DND-41 (cell line): ENCODE results near the gene BFSP1.

ENCODE experiments used
- ATAC-seq: fragments of 200-7000 bp; cut with Tn5 transposase; 3 replicates; pipeline ENCODE4 v1.9.1; 2021; ENCODE audit warnings: low read depth; ENCODE audit not compliant: insufficient read depth
- DNase-seq: peaks from one replicate; pipeline ENCODE4 v3.0.0-alpha.2; 2020
- H2AFZ ChIP-seq: 2 replicates; pipeline ENCODE4 v1.6.0; 2012; ENCODE audit warnings: low read depth, low read length
- H3K27ac ChIP-seq: 2 replicates; pipeline ENCODE4 v1.5.1; 2012; ENCODE audit warnings: low read length, inconsistent platforms
- H3K27me3 ChIP-seq: fragments of 200-600 bp; sonication (generic); 2 replicates; pipeline ENCODE4 v1.6.0; 2012; ENCODE audit warnings: low read length, mild to moderate bottlenecking, inconsistent platforms; ENCODE audit not compliant: insufficient read depth, poor library complexity
- H3K36me3 ChIP-seq: 2 replicates; pipeline ENCODE4 v1.5.1; 2012; ENCODE audit warnings: low read length, inconsistent platforms; ENCODE audit not compliant: insufficient read depth
- H3K4me1 ChIP-seq: 2 replicates; pipeline ENCODE4 v1.5.1; 2012; ENCODE audit warnings: mild to moderate bottlenecking, low read length; ENCODE audit not compliant: insufficient read depth
- H3K4me2 ChIP-seq: 2 replicates; pipeline ENCODE4 v1.6.0; 2012; ENCODE audit warnings: mild to moderate bottlenecking, moderate library complexity, low read length, inconsistent platforms; ENCODE audit not compliant: insufficient read depth
- H3K4me3 ChIP-seq, 2 experiments: fragments of 200-600 bp in 1 of 2; shearing (Covaris generic) in 1 of 2; 2 replicates each; pipeline ENCODE4 v1.5.1; 2012 to 2016; ENCODE audit warnings: inconsistent platforms in 2 of 2, low read length in 2 of 2, mild to moderate bottlenecking in 2 of 2, low read depth in 1 of 2, moderate library complexity in 1 of 2
- H3K79me2 ChIP-seq: 2 replicates; pipeline ENCODE4 v1.6.0; 2012; ENCODE audit warnings: low read length, inconsistent platforms; ENCODE audit not compliant: insufficient read depth
- H3K9ac ChIP-seq: 2 replicates; pipeline ENCODE4 v1.6.0; 2012; ENCODE audit warnings: low read depth, mild to moderate bottlenecking, inconsistent platforms, low read length, moderate library complexity
- H3K9me3 ChIP-seq: 2 replicates; pipeline ENCODE4 v1.5.1; 2012; ENCODE audit warnings: low read length, moderate library complexity, mild to moderate bottlenecking, inconsistent platforms; ENCODE audit not compliant: insufficient read depth, severe bottlenecking
- H4K20me1 ChIP-seq: 2 replicates; pipeline ENCODE4 v1.6.0; 2012; ENCODE audit warnings: low read length; ENCODE audit not compliant: insufficient read depth
- EZH2 ChIP-seq: IDR thresholded peaks from 3 replicates; pipeline ENCODE4 v1.6.1; 2012; ENCODE audit warnings: borderline replicate concordance, low read depth, mild to moderate bottlenecking, moderate library complexity, low read length, inconsistent platforms; ENCODE audit not compliant: severe bottlenecking
- TF ChIP-seq, protein P1 (sequence below): IDR thresholded peaks from 2 replicates; pipeline ENCODE4 v1.5.1; 2012; ENCODE audit warnings: borderline replicate concordance, low read length, moderate library complexity, mild to moderate bottlenecking; ENCODE audit not compliant: poor library complexity, severe bottlenecking; ENCODE audit errors: extremely low read depth

BFSP1 gene

GRCh38 chr20:17497821-17498580 is 33.2 kb downstream of the BFSP1 start:
- Histone ChIP-seq H3K4me1 (no peaks in the 10 kb centered on the region), H3K9me3 (no peaks in the 10 kb centered on the region), H3K27me3 (no peaks in the 10 kb centered on the region), H3K27ac (no peak overlapping the region), H2AFZ (no peak overlapping the region), H4K20me1 (0 out of 2 replicates have a peak, but pooled peaks cover 2% of the 10 kb centered on the region), H3K79me2 (no peaks in the 10 kb centered on the region), H3K4me2 (no peak overlapping the region), H3K36me3 (no peaks in the 10 kb centered on the region), H3K4me3 (no peak overlapping the region), H3K9ac (no peak overlapping the region)
- ATAC-seq (no peak), DNase-seq (no peak)
- TF ChIP-seq, protein P1, sequence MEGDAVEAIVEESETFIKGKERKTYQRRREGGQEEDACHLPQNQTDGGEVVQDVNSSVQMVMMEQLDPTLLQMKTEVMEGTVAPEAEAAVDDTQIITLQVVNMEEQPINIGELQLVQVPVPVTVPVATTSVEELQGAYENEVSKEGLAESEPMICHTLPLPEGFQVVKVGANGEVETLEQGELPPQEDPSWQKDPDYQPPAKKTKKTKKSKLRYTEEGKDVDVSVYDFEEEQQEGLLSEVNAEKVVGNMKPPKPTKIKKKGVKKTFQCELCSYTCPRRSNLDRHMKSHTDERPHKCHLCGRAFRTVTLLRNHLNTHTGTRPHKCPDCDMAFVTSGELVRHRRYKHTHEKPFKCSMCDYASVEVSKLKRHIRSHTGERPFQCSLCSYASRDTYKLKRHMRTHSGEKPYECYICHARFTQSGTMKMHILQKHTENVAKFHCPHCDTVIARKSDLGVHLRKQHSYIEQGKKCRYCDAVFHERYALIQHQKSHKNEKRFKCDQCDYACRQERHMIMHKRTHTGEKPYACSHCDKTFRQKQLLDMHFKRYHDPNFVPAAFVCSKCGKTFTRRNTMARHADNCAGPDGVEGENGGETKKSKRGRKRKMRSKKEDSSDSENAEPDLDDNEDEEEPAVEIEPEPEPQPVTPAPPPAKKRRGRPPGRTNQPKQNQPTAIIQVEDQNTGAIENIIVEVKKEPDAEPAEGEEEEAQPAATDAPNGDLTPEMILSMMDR, result no peak
- TF ChIP-seq EZH2, result no peak

GRCh38 chr20:17495826-17496225 is 35.4 kb downstream of the BFSP1 start:
- H3K27me3 ChIP-seq, result no peaks in the 10 kb centered on the region
- TF ChIP-seq EZH2, result no peak
- TF ChIP-seq, protein P1, result no peak
- H3K9me3 ChIP-seq, result no peaks in the 10 kb centered on the region
- no peak overlapping the region for H2AFZ ChIP-seq
- H3K4me1 ChIP-seq, result no peaks in the 10 kb centered on the region
- no peak overlapping the region for H3K4me3 ChIP-seq
- H3K9ac ChIP-seq, result no peak overlapping the region
- H4K20me1 ChIP-seq, result 0 out of 2 replicates have a peak, but pooled peaks cover 2% of the 10 kb centered on the region
- no peak overlapping the region for H3K27ac ChIP-seq
- no peaks in the 10 kb centered on the region for H3K36me3 ChIP-seq
- ATAC-seq, result no peak
- no peak overlapping the region for H3K4me2 ChIP-seq
- DNase-seq, result no peak
- H3K79me2 ChIP-seq, result no peaks in the 10 kb centered on the region

DNA sequence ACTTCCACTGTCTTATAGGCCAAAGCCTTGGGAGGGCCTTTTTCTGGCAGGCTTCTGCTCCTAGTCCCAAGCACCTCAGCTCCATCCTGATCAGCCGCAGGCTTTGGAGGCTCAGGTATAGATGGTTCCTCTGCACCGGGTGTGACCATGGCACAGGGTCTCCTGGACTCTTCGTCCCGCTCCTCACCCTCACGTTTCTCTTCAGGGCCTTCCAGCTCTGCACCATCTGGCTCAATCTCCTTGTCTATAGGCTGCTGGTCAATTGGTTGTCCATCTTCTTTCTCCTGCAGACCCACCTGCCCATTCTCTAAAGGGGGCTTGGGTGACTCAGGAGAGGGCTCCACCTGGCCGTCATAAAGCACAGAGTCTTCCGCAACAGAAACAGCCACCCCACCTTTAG is 37.0 kb downstream of the BFSP1 start:
- DNase-seq, result no peak
- 0 out of 2 replicates have a peak, but pooled peaks cover 2% of the 10 kb centered on the region for H4K20me1 ChIP-seq
- H3K4me3 ChIP-seq, result no peak overlapping the region
- no peaks in the 10 kb centered on the region for H3K4me1 ChIP-seq
- H2AFZ ChIP-seq, result no peak overlapping the region
- no peak overlapping the region for H3K9ac ChIP-seq
- ATAC-seq, result no peak
- H3K9me3 ChIP-seq, result no peaks in the 10 kb centered on the region
- no peak overlapping the region for H3K27ac ChIP-seq
- H3K79me2 ChIP-seq, result no peaks in the 10 kb centered on the region
- H3K4me2 ChIP-seq, result no peak overlapping the region
- no peaks in the 10 kb centered on the region for H3K27me3 ChIP-seq
- TF ChIP-seq EZH2, result no peak
- TF ChIP-seq, protein P1, result no peak
- no peaks in the 10 kb centered on the region for H3K36me3 ChIP-seq
